Measurements from ENCODE around the gene RPS6KA5. TPM values are rescaled to one million over a fixed set of nuclear protein-coding genes. Genes with fewer than 3 reads are reported as not detected.

RPS6KA5 gene
- total and polyA plus RNA-seq, 9 of the 15 experiments (the other 6 are each of a cell fraction or from before 2014, with no cell fraction given), result 0.88 to 7.7 (median 4.7) TPM

DNA sequence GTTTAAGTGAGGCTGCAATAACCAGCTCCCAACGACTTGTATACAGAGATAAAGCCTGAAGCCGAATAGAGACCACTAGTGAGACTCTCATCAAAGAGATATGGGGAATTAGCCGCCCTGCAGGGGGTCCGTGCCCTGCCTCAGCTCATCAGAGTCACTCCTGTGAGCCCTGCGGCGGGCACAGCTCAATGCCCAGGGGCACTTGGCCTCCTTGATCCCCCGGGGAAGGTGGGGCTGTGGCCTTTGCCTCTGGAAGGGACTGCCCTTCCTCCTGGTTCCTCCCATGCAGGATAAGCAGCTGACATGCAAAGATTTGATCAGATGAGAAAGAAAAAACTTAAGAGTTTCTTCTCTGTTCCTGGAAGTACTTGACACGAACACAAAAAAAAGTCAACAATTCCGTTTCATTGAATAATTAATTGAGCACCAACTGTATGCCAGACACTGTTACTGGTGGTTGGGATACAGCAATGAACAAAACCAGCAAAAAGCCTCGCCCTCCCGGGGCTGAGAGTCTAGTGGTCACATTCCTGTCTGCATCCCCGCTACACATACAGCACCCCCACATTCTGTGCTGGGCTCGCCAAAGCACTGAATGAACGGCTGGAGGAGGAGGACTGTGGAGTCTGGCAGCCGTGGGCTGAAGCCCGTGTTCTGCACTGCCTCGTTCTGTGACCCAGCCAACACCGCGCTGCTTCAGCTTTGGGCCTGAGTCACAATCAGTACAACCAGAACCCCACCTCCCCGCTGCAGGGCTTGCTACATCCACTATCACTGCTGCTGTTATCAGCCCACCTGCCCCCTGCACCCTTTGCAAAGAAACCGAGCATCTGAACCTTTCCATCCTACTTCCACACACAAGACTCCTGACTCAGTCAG is 254.5 kb downstream of the RPS6KA5 start (continued):
- TF ChIP-seq MCM5 (IDR thresholded peaks at IDR 0.05; ENCODE audit: low read depth), result no peak
- no peak for TF ChIP-seq GABPB1 (CRISPR knock-in tag; IDR thresholded peaks at IDR 0.05)
- TF ChIP-seq ZBED1 (IDR thresholded peaks at IDR 0.05), result no peak
- peak; percentile 24; the same call in 1 of the 2 replicates for TF ChIP-seq JUND (IDR thresholded peaks at IDR 0.05; ENCODE audit: borderline replicate concordance, low read depth, low read length)
- no peak; the same call in 2 of the 3 replicates for TF ChIP-seq JUND (tag; IDR thresholded peaks at IDR 0.05; ENCODE audit: borderline replicate concordance, low read depth, low read length)
- TF ChIP-seq, protein P1, sequence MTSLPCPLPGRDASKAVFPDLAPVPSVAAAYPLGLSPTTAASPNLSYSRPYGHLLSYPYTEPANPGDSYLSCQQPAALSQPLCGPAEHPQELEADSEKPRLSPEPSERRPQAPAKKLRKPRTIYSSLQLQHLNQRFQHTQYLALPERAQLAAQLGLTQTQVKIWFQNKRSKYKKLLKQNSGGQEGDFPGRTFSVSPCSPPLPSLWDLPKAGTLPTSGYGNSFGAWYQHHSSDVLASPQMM (CRISPR knock-in tag; IDR thresholded peaks at IDR 0.05), result no peak
- TF ChIP-seq DEAF1 (CRISPR knock-in tag; IDR thresholded peaks at IDR 0.05), result no peak
- TF ChIP-seq KLF10 (CRISPR knock-in tag; IDR thresholded peaks at IDR 0.05), result no peak
- TF ChIP-seq U2AF2 (optimal IDR thresholded peaks at IDR 0.05; ENCODE audit: low read depth, low read length), result no peak
- peak; percentile 74 for TF ChIP-seq TCF3 (CRISPR knock-in tag; IDR thresholded peaks at IDR 0.05)
- TF ChIP-seq MAFF (IDR thresholded peaks at IDR 0.05; ENCODE audit: low read length), result no peak
- TF ChIP-seq ILK (tag; IDR thresholded peaks at IDR 0.05; ENCODE audit: borderline replicate concordance, low read depth), result no peak
- TF ChIP-seq XRCC4 (IDR thresholded peaks at IDR 0.05; ENCODE audit: extremely low read depth, insufficient read depth, insufficient read length), result no peak
- no peak for TF ChIP-seq GTF2F1 (IDR thresholded peaks at IDR 0.05; ENCODE audit: low read depth, low read length)
- TF ChIP-seq NRF1 (conservative IDR thresholded peaks at IDR 0.05 in 1 of 2, IDR thresholded peaks at IDR 0.05 in 1 of 2), result no peak
- no peak for TF ChIP-seq PTTG1 (tag; IDR thresholded peaks at IDR 0.05; ENCODE audit: low read depth)
- no peak for TF ChIP-seq ELF1 (tag; IDR thresholded peaks at IDR 0.05)
- no peak for TF ChIP-seq HDAC6 (IDR thresholded peaks at IDR 0.05; ENCODE audit: low read depth, low read length)
- no peak for TF ChIP-seq FIP1L1 (IDR thresholded peaks at IDR 0.05; ENCODE audit: low read depth, low read length, poor library complexity, severe bottlenecking)
- TF ChIP-seq SLC30A9 (CRISPR knock-in tag; IDR thresholded peaks at IDR 0.05), result no peak
- TF ChIP-seq NCOA6 (IDR thresholded peaks at IDR 0.05), result no peak
- no peak for TF ChIP-seq KDM4B (IDR thresholded peaks at IDR 0.05; ENCODE audit: borderline replicate concordance in 2 of 2, low read depth in 1 of 2)
- peak; percentile 87 for TF ChIP-seq CBFA2T3 (IDR thresholded peaks at IDR 0.05)
- TF ChIP-seq ATF7 (IDR thresholded peaks at IDR 0.05), result no peak
- peak in 1 of 2 experiments; percentile 71; a peak in 2 of 4 replicates for TF ChIP-seq RCOR1 (IDR thresholded peaks at IDR 0.05; ENCODE audit: borderline replicate concordance in 1 of 2, low read depth in 2 of 2, low read length in 2 of 2)
- TF ChIP-seq, protein P2, sequence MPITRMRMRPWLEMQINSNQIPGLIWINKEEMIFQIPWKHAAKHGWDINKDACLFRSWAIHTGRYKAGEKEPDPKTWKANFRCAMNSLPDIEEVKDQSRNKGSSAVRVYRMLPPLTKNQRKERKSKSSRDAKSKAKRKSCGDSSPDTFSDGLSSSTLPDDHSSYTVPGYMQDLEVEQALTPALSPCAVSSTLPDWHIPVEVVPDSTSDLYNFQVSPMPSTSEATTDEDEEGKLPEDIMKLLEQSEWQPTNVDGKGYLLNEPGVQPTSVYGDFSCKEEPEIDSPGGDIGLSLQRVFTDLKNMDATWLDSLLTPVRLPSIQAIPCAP (CRISPR knock-in tag; IDR thresholded peaks at IDR 0.05; ENCODE audit: borderline replicate concordance), result no peak
- TF ChIP-seq BRD9 (IDR thresholded peaks at IDR 0.05; ENCODE audit: low read depth, partially characterized antibody), result no peak
- TF ChIP-seq ZNF431 (CRISPR knock-in tag; IDR thresholded peaks at IDR 0.05), result no peak
